H1 (cell line): ENCODE data around the gene SPATA6L. TPM values are rescaled to one million over a fixed set of nuclear protein-coding genes. Genes with fewer than 3 reads are reported as not detected.
A peak's percentile ranks its signal among the peaks of the same experiment; 100 is the strongest.

Experiments
- CTCF ChIA-PET: fragments of 300-600 bp; sonication (Branson Sonifier 250); formaldehyde crosslinking; loops from one replicate; lab custom pipeline; 2021; ENCODE audit not compliant: partially characterized antibody; lab: Charles Lee
- POLR2A ChIA-PET: fragments of 300-600 bp; sonication (Branson Sonifier 250); formaldehyde crosslinking; loops from one replicate; lab custom pipeline; 2021; ENCODE audit warnings: inconsistent platforms; ENCODE audit not compliant: partially characterized antibody; lab: Charles Lee
- DNase-seq, 2 experiments: peaks; one replicate each; pipeline versions ENCODE4 v3.0.0 to v3.0.0-alpha.2; 2010 to 2022; ENCODE audit warnings: low spot score in 2 of 2, low read depth in 1 of 2, mixed read lengths in 1 of 2
- FAIRE-seq: peaks from 2 replicates; lab custom pipeline; 2011; peaks lifted over from hg19 to GRCh38; lab: Jason Lieb, UNC
- H2AFZ ChIP-seq: 2 replicates; pipeline ENCODE4 v1.8.1; 2012; ENCODE audit warnings: low read length, inconsistent platforms
- H2AK5ac ChIP-seq: 2 replicates; pipeline ENCODE4 v1.6.1; 2013; ENCODE audit warnings: low read depth, low read length
- H2BK120ac ChIP-seq: replicated peaks from 2 replicates; pipeline ENCODE3; 2013; ENCODE audit warnings: low read depth, low read length, inconsistent platforms
- H2BK12ac ChIP-seq: 2 replicates; pipeline ENCODE4 v1.6.1; 2013; ENCODE audit warnings: low read depth, low read length
- H2BK15ac ChIP-seq: 2 replicates; pipeline ENCODE4 v1.6.1; 2013; ENCODE audit warnings: low read length
- H2BK20ac ChIP-seq: 2 replicates; pipeline ENCODE4 v1.6.1; 2013; ENCODE audit warnings: low read length
- H2BK5ac ChIP-seq: 2 replicates; pipeline ENCODE4 v1.6.1; 2013; ENCODE audit warnings: low read depth, low read length
- H3K14ac ChIP-seq: 2 replicates; pipeline ENCODE4 v1.6.1; 2013; ENCODE audit warnings: inconsistent platforms; ENCODE audit not compliant: insufficient read length
- H3K18ac ChIP-seq: 2 replicates; pipeline ENCODE4 v1.6.1; 2013; ENCODE audit warnings: low read length; ENCODE audit errors: extremely low read depth
- H3K23ac ChIP-seq: 2 replicates; pipeline ENCODE4 v1.6.1; 2013; ENCODE audit warnings: inconsistent platforms; ENCODE audit not compliant: insufficient read length
- H3K23me2 ChIP-seq: 2 replicates; pipeline ENCODE4 v1.6.1; 2013; ENCODE audit warnings: low read depth, low read length
- H3K27ac ChIP-seq: 2 replicates; pipeline ENCODE4 v1.6.1; 2011; ENCODE audit warnings: low read depth, low read length, inconsistent platforms
- H3K27me3 ChIP-seq, 4 experiments: replicated peaks in 1 of 4; 1 replicate in 1 of 4; 2 replicates in 3 of 4; pipeline versions ENCODE4 v1.6.1 to v1.8.1; 2011 to 2013; ENCODE audit warnings: low read length in 3 of 4, mild to moderate bottlenecking in 3 of 4, inconsistent platforms in 2 of 4, mixed read lengths in 2 of 4, moderate library complexity in 1 of 4; ENCODE audit not compliant: control insufficient read depth in 3 of 4, insufficient read depth in 3 of 4; ENCODE audit errors: extremely low read depth in 1 of 4
- H3K36me3 ChIP-seq, 4 experiments: 2 replicates each; pipeline versions ENCODE4 v1.6.1 to v1.8.1; 2011 to 2013; ENCODE audit warnings: mild to moderate bottlenecking in 4 of 4, low read length in 3 of 4, moderate library complexity in 2 of 4, control low read depth in 1 of 4, inconsistent platforms in 1 of 4; ENCODE audit not compliant: insufficient read depth in 4 of 4, control insufficient read depth in 2 of 4
- H3K4ac ChIP-seq: replicated peaks from 2 replicates; pipeline ENCODE3; 2013; ENCODE audit warnings: low read length, low read depth, mixed read lengths, inconsistent platforms; ENCODE audit not compliant: insufficient read length
- H3K4me1 ChIP-seq, 4 experiments: replicated peaks in 1 of 4; 1 replicate in 1 of 4; 2 replicates in 3 of 4; pipeline versions ENCODE4 v1.6.1 to v1.8.1; 2011 to 2013; ENCODE audit warnings: low read length in 3 of 4, inconsistent platforms in 2 of 4, mixed read lengths in 1 of 4; ENCODE audit not compliant: insufficient read depth in 4 of 4, control insufficient read depth in 3 of 4
- H3K4me2 ChIP-seq, 2 experiments: 2 replicates each; pipeline versions ENCODE4 v1.6.1 to v1.8.1; 2011 to 2013; ENCODE audit warnings: low read depth in 2 of 2, low read length in 2 of 2, control low read depth in 1 of 2, inconsistent platforms in 1 of 2, mild to moderate bottlenecking in 1 of 2; ENCODE audit not compliant: insufficient read depth in 1 of 2
- H3K4me3 ChIP-seq, 4 experiments: fragments of 200-600, 300-600 bp in 1 of 4; sonication (generic), shearing (Covaris generic), sonication (Bioruptor Twin) in 1 of 4; 2 replicates each; pipeline versions ENCODE4 v1.5.1 to v1.8.1; 2011 to 2016; ENCODE audit warnings: low read length in 4 of 4, low read depth in 3 of 4, control low read depth in 2 of 4, inconsistent platforms in 2 of 4, mild to moderate bottlenecking in 2 of 4, mixed read lengths in 1 of 4, moderate library complexity in 1 of 4; ENCODE audit not compliant: insufficient read depth in 2 of 4; ENCODE audit errors: extremely low read depth in 1 of 4
- H3K56ac ChIP-seq: replicated peaks from 2 replicates; pipeline ENCODE3; 2013; ENCODE audit warnings: low read depth, mild to moderate bottlenecking, mixed read lengths, low read length, inconsistent platforms; ENCODE audit not compliant: insufficient read length
- H3K79me1 ChIP-seq: 2 replicates; pipeline ENCODE4 v1.6.1; 2013; ENCODE audit warnings: low read depth, low read length, control low read depth
- H3K79me2 ChIP-seq, 2 experiments: 2 replicates each; pipeline versions ENCODE4 v1.6.1 to v1.8.1; 2012 to 2013; ENCODE audit warnings: low read length in 2 of 2, mild to moderate bottlenecking in 2 of 2, inconsistent platforms in 1 of 2; ENCODE audit not compliant: insufficient read depth in 2 of 2, control insufficient read depth in 1 of 2
- H3K9ac ChIP-seq, 4 experiments: replicated peaks in 1 of 4; 1 replicate in 1 of 4; 2 replicates in 3 of 4; pipeline versions ENCODE4 v1.6.1 to v1.8.1; 2011 to 2013; ENCODE audit warnings: low read depth in 3 of 4, low read length in 3 of 4, control low read depth in 2 of 4, mild to moderate bottlenecking in 2 of 4, moderate library complexity in 2 of 4, inconsistent platforms in 1 of 4; ENCODE audit errors: extremely low read depth in 1 of 4
- H3K9me3 ChIP-seq, 2 experiments: 2 replicates each; pipeline versions ENCODE4 v1.6.1 to v1.8.1; 2012 to 2013; ENCODE audit warnings: mild to moderate bottlenecking in 2 of 2, moderate library complexity in 2 of 2, control low read depth in 1 of 2, inconsistent platforms in 1 of 2, low read depth in 1 of 2, low read length in 1 of 2, mixed read lengths in 1 of 2; ENCODE audit not compliant: insufficient read depth in 2 of 2
- H4K20me1 ChIP-seq, 2 experiments: replicated peaks in 1 of 2; 2 replicates each; pipeline versions ENCODE3 to v1.8.1; 2011 to 2013; ENCODE audit warnings: inconsistent platforms in 2 of 2, low read length in 2 of 2, mild to moderate bottlenecking in 1 of 2; ENCODE audit not compliant: insufficient read depth in 2 of 2, control insufficient read depth in 1 of 2
- H4K5ac ChIP-seq: 2 replicates; pipeline ENCODE4 v1.6.1; 2013; ENCODE audit warnings: low read length, low read depth, mixed read lengths, inconsistent platforms; ENCODE audit not compliant: insufficient read length
- H4K8ac ChIP-seq: 2 replicates; pipeline ENCODE4 v1.8.0; 2013; ENCODE audit warnings: mild to moderate bottlenecking, moderate library complexity, low read length, inconsistent platforms; ENCODE audit not compliant: insufficient read depth; ENCODE audit errors: extremely low read depth
- H4K91ac ChIP-seq: replicated peaks from 2 replicates; pipeline ENCODE3; 2013; ENCODE audit warnings: low read length, mixed read lengths, inconsistent platforms; ENCODE audit not compliant: insufficient read length
- CTBP2 ChIP-seq: IDR thresholded peaks from 2 replicates; pipeline ENCODE4 v1.7.0; 2011; ENCODE audit warnings: borderline replicate concordance, mild to moderate bottlenecking, moderate library complexity, mixed read lengths, low read length; ENCODE audit not compliant: insufficient read depth, insufficient read length
- EGR1 ChIP-seq: IDR thresholded peaks from 2 replicates; pipeline ENCODE4 v1.6.1; 2011; ENCODE audit warnings: low read depth, low read length, borderline replicate concordance
- JUN ChIP-seq: IDR thresholded peaks from 2 replicates; pipeline ENCODE4 v1.6.1; 2011; ENCODE audit warnings: low read depth, mild to moderate bottlenecking, improper control_type of control experiment, low read length
- KDM4A ChIP-seq: IDR thresholded peaks from one replicate; pipeline ENCODE4 v1.7.1; 2012; ENCODE audit warnings: low read depth, mild to moderate bottlenecking, moderate library complexity, low read length, inconsistent platforms; ENCODE audit not compliant: severe bottlenecking
- PHF8 ChIP-seq: fragments of 200-600 bp; sonication (generic); conservative IDR thresholded peaks from 2 replicates; pipeline ENCODE4 v1.7.1; 2012; ENCODE audit warnings: low read depth, mild to moderate bottlenecking, inconsistent platforms, low read length, moderate library complexity
- RNF2 ChIP-seq: fragments of 200-900, 300-1000 bp; sonication (generic); IDR thresholded peaks from 2 replicates; pipeline ENCODE4 v1.7.1; 2016; ENCODE audit warnings: borderline replicate concordance, low read depth, mild to moderate bottlenecking, antibody characterized with exemption, low read length; ENCODE audit not compliant: poor library complexity, severe bottlenecking; ENCODE audit errors: missing control alignments
- SP2 ChIP-seq: IDR thresholded peaks from 2 replicates; pipeline ENCODE4 v1.6.1; 2012; ENCODE audit warnings: mild to moderate bottlenecking, low read length, inconsistent platforms
- SUZ12 ChIP-seq: fragments of 200-600 bp; sonication (generic); IDR thresholded peaks from 2 replicates; pipeline ENCODE4 v1.6.1; 2012; ENCODE audit warnings: mild to moderate bottlenecking, inconsistent platforms, low read length, moderate library complexity, mixed read lengths
- TAF1 ChIP-seq: IDR thresholded peaks from 2 replicates; pipeline ENCODE4 v1.6.1; 2011; ENCODE audit warnings: mild to moderate bottlenecking, low read depth, low read length
- TCF12 ChIP-seq: IDR thresholded peaks from 2 replicates; pipeline ENCODE4 v1.6.1; 2011; ENCODE audit warnings: low read depth, mild to moderate bottlenecking, low read length
- WGBS, 2 experiments: shearing (Covaris generic) in 1 of 2; methylation state at CpG; one replicate each; pipeline versions ENCODE4 v1.1.6 to v1.1.7; 2013 to 2015; ENCODE audit warnings: low lambda C conversion rate in 2 of 2, mixed read lengths in 2 of 2, inconsistent platforms in 1 of 2, low coverage in 1 of 2, missing lambda C conversion rate in 1 of 2; ENCODE audit not compliant: insufficient replicate concordance in 2 of 2, insufficient coverage in 1 of 2, insufficient read length in 1 of 2; ENCODE audit errors: extremely low coverage in 1 of 2, missing lambda C conversion rate in 1 of 2; 5-methylcytosine and 5-hydroxymethylcytosine counted together
- polyA plus RNA-seq, 7 experiments: library from polyadenylated mRNA; depleted of rRNA in 3 of 7; stranded (reverse) in 5 of 7; unstranded in 2 of 7; fragments of >200 nt in 5 of 7; fragments of 200-250 nt in 2 of 7; gene quantifications; 1 replicate in 5 of 7; 2 replicates in 1 of 7; 4 replicates in 1 of 7; pipeline versions ENCODE4 v1.2.1 to v1.2.3, GENCODE V29; 2011 to 2013; ENCODE audit warnings: missing spikeins in 2 of 7, mixed read lengths in 2 of 7
- total RNA-seq: library from RNA; stranded (reverse); fragmentation: NEBNext Ultra II Directional; extraction: Animal tissue kit (Norgen Biotek cat#: 25700); gene quantifications from 2 replicates; pipeline ENCODE4 v1.2.1, GENCODE V29; 2021

The SPATA6L gene
- total and polyA plus RNA-seq, 2 of the 8 experiments (the other 6 are each of a cell fraction or from before 2014, with no cell fraction given), result 0.57 to 1.1 TPM

DNA sequence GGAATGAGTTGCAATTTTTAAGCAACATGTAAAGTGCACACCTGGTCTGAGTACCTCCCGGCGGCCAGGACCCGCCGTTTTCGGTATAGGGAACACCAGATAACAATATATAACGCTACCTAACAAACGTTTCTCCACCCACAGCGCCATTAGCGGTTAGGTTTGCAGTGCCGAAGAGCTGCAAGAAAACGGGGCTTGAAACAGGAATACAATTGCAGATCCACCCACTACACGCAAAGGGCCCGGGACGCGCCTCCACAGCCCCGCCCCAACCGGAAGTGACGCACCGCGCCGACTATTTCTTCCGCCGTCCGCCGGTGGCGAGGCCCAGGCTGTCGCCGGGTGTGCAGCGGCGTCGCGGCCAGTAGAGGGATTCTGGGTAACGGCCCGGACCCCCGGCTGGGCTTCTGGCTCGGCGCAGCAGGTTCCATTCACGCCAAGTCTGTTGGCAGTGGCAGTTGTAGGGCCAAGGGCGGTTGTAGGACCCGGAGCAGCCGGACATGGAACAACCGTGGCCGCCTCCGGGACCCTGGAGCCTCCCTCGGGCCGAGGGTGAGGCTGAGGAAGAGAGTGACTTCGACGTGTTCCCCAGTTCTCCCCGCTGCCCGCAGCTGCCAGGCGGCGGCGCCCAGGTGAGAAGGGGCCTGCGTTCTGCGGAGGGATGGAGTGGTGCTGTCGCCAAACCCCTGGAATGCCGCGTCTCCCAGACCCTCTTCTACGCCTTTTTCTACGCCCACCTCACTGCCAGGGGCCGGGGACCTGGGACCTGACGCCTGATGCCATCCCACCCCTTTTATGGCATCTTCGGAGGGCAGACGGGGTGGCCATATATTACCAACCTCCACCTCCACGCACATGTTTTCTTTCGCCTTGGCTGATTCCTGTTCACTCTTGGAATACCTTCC is 13.2 kb upstream of the SPATA6L start, which contains the start of gene CDC37L1:
Gene CDC37L1 (plus strand): TSS at position 302 of the 905 bp plus-strand sequence. CDS start 199 bp downstream, at position 501.
- peaks cover 0 to 4% (median 0%) of the 10 kb centered on the region in 4 experiments; a peak in 2 of 7 replicates for H3K4me1 ChIP-seq
- H3K36me3 ChIP-seq, result no peaks in the 10 kb centered on the region
- WGBS, 2 experiments, result 2% methylated on average over 65 of the region's 66 CpGs; no CpG with 5 or more reads in 1 of the 2 experiments
- H2BK120ac ChIP-seq, result no peak within 1 kb of the TSS
- CTCF ChIA-PET, result interaction anchor here (1.0 kb wide), 1 partner anchor 14 kb away, joined by 7 read pairs; the partner anchor contains the start of gene SPATA6L
- H3K9me3 ChIP-seq, result no peaks in the 10 kb centered on the region
- H3K14ac ChIP-seq, result no peak within 1 kb of the TSS
- peak within 1 kb of the TSS; percentile 91 to 97 (median 92) for H3K9ac ChIP-seq
- H2BK15ac ChIP-seq, result no peak within 1 kb of the TSS
- H3K23ac ChIP-seq, result no peak within 1 kb of the TSS
- no peak within 1 kb of the TSS for H2AK5ac ChIP-seq
- no peak within 1 kb of the TSS; the same call in 1 of the 2 replicates for H2BK12ac ChIP-seq
- no peaks in the 10 kb centered on the region for H3K27me3 ChIP-seq
- DNase-seq, result peak; percentile 85 to 99
- peaks cover 8% of the 10 kb centered on the region for H3K23me2 ChIP-seq
- peak within 1 kb of the TSS; percentile 35; the same call in 1 of the 2 replicates for H4K8ac ChIP-seq
- peak; percentile 24 for FAIRE-seq
- H2AFZ ChIP-seq, result peak within 1 kb of the TSS; percentile 24
- H3K56ac ChIP-seq, result peak within 1 kb of the TSS; percentile 13
- no peak within 1 kb of the TSS for H2BK20ac ChIP-seq
- POLR2A ChIA-PET, result interaction anchor here (0.7 to 1.3 kb wide), 5 partner anchors 10 to 57 kb away, joined by 3 to 8 read pairs (median 4); partner anchors contain the start of gene SPATA6L
- H3K4me3 ChIP-seq, result peak within 1 kb of the TSS; percentile 79 to 87 (median 83)
- 0 out of 2 replicates have a peak, but pooled peaks cover 2% of the 10 kb centered on the region for H3K79me1 ChIP-seq
- H4K91ac ChIP-seq, result no peak within 1 kb of the TSS
- H3K18ac ChIP-seq, result peak within 1 kb of the TSS; percentile 68
- peak within 1 kb of the TSS; percentile 90 for H3K27ac ChIP-seq
- peaks cover 9 to 28% of the 10 kb centered on the region in 2 experiments; a peak in 3 of 4 replicates for H3K79me2 ChIP-seq
- no peak within 1 kb of the TSS for H3K4ac ChIP-seq
- peaks cover 0 to 2% of the 10 kb centered on the region in 2 experiments for H4K20me1 ChIP-seq
- H4K5ac ChIP-seq, result peak within 1 kb of the TSS; percentile 95
- peak within 1 kb of the TSS; percentile 82 to 92 for H3K4me2 ChIP-seq
- H2BK5ac ChIP-seq, result peak within 1 kb of the TSS; percentile 81
- TF ChIP-seq TCF12 (no peak), JUN (no peak), RNF2 (no peak), CTBP2 (no peak), KDM4A (peak; percentile 84), PHF8 (peak; percentile 62; the same call in 1 of the 2 replicates), TAF1 (peak; percentile 94), SP2 (no peak), SUZ12 (no peak), EGR1 (no peak)
